Fibroblast of skin of abdomen (primary cell): ENCODE measurements around the gene TAPBPL.

Experiments
- DNase-seq: peaks from one replicate; pipeline ENCODE4 v3.0.0-alpha.2; 2013

The TAPBPL gene

DNA sequence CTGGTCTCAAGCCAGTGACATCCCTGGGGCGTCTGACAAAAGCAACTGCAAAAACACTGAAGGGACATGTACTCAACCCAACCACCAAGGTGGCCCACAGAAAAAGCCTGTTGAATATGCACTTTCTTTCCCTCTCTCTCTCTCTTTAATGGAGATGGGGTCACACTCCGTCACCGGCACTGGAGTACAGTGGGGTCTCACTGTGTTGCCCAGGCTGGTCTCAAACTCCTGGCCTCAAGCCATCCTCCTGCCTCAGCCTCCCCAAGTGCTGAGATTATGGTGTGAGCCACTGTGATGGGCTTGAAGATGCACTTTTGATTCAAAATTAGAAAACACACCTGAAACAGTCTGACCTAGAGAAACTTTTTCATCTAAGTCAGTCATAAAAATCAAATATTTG is 14.3 kb upstream of the TAPBPL start:
- DNase-seq, result no peak

DNA sequence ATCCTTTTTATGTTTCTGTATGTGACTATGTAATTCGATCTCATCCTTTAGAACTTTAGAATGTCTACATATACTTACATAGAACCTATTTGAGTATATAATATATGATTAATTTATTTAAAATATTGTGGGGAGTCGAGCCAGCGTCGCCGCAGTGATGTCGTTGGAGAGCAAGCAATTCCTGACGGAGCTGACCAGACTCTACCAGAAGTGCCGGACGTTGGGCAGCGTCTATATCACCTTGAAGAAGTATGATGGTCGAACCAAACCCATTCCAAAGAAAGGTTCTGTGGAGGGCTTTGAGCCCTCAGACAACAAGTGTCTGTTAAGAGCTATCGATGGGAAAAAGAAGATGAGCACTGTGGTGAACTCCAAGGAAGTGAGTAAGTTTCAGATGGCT is 13.5 kb upstream of the TAPBPL start:
- no peak for DNase-seq

GRCh38 chr12:6440391-6440790 is 11.5 kb upstream of the TAPBPL start:
- no peak for DNase-seq

- no peak for DNase-seq
These were observed 9.0 kb upstream of the TAPBPL start for GRCh38 chr12:6442836-6443235.

DNA sequence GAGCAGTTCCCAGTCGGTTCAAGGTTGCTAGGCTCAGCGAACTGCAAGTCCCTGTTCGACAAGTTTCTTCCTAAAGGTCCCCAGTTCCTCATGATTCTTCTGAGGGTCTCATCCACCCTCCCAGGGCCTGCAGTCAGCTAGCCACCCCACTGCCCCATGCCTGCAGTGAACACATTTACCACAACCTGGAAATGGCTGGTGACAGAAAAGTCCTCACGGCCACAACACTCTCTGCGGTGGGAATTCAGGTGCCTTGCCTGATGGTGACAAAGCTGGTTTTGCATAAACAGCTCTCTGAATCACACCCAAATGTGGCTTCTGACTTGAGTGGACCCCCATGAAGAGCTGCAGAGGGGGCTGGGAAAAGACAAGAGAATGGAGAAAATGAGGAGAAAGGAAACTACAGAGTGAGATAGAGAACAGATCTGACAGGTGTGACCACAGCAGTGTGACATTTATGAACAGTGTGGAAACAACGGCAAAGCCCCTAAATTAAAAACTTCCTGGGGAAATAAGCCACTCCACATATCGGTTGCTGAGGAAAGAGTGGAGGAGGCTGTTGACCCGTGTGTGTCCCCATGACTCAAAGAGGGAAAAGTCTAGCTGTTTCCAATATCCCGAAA is 8.4 kb upstream of the TAPBPL start:
- DNase-seq, result no peak

- DNase-seq, result no peak
These were observed 7.8 kb upstream of the TAPBPL start for GRCh38 chr12:6444031-6444430.

- DNase-seq, result no peak
These were observed 6.8 kb upstream of the TAPBPL start, which contains the start of gene CD27 for GRCh38 chr12:6444704-6445688. Gene CD27, plus strand, starts transcription at chr12:6444955. Its CDS starts 141 bp downstream, at chr12:6445096.

DNA sequence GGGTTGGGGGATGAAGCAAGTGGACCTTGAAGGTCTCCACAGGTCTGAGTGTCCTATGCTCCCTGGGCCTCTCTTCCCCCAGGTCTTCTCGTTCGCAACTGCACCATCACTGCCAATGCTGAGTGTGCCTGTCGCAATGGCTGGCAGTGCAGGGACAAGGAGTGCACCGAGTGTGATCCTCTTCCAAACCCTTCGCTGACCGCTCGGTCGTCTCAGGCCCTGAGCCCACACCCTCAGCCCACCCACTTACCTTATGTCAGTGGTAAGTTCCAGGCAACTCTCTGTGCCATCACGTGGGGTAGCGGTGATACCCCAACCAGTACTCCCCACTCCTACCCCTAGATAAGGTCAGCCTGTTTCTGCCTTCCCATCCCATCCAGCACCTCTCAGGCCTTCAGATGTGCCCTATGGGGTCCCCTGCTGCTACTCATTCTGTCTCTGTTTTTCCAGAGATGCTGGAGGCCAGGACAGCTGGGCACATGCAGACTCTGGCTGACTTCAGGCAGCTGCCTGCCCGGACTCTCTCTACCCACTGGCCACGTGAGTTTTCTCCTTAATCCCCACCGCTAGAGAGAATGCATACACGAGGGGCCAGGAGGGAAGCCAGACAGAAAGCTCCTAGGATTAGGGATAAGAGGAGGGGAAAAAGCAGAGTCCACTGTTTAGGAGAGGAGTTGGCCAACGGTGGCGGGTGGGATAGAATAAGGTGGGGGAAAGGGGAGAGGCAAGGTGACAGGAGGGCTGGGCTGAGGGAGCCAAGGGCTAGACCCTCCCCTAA is 1.6 kb upstream of the TAPBPL start:
- DNase-seq, result no peak

GRCh38 chr12:6450869-6451347 is 934 bp upstream of the TAPBPL start:
- peak; percentile 38 for DNase-seq

GRCh38 chr12:6452245-6452943 is 552 bp downstream of the TAPBPL start:
- no peak for DNase-seq

DNA sequence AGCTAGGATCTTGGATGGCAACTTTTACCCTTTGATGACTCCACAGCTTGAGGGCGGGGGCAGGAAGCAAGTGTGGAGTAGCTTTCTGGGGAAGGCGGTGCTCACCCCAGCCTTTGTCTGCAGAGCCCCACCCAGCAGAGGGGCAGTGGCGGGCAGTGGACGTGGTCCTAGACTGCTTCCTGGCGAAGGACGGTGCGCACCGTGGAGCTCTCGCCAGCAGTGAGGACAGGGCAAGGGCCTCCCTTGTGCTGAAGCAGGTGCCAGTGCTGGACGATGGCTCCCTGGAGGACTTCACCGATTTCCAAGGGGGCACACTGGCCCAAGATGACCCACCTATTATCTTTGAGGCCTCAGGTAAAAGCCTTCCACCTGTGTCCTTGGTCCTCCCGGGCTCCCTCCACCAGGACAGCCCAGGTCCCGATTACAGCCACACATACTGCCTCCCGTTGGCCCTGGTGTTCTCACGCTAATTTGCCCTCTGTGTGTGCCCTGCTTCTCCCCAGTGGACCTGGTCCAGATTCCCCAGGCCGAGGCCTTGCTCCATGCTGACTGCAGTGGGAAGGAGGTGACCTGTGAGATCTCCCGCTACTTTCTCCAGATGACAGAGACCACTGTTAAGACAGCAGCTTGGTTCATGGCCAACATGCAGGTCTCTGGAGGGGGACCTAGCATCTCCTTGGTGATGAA is 1.2 kb downstream of the TAPBPL start:
- no peak for DNase-seq

DNA sequence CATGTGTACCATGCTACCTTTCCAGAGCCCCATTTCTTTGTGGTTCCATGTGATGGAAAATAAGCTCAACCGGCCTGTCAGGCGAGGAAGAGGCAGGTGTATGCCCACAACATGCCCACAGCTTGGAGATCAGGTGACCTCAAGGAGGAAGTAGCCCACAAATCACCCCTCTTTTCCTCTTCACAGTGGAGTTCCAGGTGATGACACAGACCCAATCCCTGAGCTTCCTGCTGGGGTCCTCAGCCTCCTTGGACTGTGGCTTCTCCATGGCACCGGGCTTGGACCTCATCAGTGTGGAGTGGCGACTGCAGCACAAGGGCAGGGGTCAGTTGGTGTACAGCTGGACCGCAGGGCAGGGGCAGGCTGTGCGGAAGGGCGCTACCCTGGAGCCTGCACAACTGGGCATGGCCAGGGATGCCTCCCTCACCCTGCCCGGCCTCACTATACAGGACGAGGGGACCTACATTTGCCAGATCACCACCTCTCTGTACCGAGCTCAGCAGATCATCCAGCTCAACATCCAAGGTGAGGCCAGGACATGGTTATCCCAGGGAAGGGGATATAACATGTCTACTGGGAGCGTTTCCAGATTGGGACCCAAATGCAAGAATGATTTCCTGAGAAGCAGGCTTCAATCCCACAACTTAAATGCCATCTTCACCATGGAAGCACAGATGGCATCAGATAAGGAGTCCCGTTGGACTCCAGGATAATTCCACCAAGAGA is 5.5 kb downstream of the TAPBPL start:
- no peak for DNase-seq

GRCh38 chr12:6458281-6459003 is 6.6 kb downstream of the TAPBPL start:
- DNase-seq, result no peak

GRCh38 chr12:6459004-6459337 is 7.1 kb downstream of the TAPBPL start:
- no peak for DNase-seq

DNA sequence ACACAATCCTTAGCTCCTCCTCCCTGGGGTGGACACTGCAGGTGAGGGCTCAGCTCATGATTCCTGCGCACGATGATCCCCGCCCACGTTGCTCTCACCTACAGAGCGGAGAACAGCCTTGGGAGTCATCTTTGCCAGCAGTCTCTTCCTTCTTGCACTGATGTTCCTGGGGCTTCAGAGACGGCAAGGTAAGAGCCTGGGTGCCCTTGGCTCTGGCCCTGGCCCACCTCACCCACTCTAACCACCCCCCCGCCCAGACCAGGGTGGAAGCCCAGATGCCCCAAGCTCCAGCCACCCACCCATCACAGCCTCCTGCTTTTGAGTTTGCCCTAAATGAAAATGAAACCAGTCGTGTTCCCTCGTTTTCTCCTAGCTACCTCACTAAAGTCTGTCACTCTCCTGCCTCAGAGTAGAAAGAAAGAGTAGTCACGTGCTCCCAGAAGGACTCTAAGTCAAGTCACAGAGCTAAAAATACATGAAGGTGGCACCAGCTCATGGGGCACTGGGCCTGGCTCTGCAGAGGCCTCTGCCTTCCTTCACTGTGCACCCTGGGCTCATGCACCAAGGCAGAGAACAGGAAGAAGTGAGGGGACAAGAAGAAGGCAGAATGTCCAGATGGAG is 9.0 kb downstream of the TAPBPL start:
- DNase-seq, result no peak

- DNase-seq, result no peak
These were observed 9.8 kb downstream of the TAPBPL start for GRCh38 chr12:6461401-6462233.

GRCh38 chr12:6462234-6462995 is 10.6 kb downstream of the TAPBPL start:
- no peak for DNase-seq

DNA sequence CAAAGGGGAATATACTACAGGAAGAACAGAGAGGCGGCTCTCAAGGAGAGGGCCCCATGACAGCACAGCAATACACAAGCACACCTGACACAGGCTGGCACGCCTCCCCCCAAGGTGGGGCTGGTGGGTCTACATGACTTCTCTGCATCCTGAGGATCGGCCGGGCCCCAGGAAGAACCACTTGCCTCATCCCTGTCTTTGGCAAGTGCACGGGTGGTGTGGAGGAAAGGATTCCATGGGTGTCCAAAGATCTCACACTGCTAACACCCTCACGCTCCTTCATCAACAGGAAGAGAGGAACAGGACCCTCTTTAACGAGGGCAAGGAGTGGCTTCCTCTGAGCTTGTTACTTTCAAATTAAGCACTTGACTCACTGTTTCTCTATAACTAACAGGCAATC is 11.4 kb downstream of the TAPBPL start:
- DNase-seq, result no peak
